CD4-positive, alpha-beta T cell treated with Interleukin-15 for 1 hour (primary cell): ENCODE measurements around the gene TAF5L.
"Not testable (repeated sequence)": the region's sequence is repeated elsewhere in the genome, so short reads cannot be mapped to it uniquely, and the experiment has no call there.

Source experiments
- DNase-seq: peaks from one replicate; pipeline ENCODE4 v3.0.0-alpha.2; 2020

TAF5L gene

DNA sequence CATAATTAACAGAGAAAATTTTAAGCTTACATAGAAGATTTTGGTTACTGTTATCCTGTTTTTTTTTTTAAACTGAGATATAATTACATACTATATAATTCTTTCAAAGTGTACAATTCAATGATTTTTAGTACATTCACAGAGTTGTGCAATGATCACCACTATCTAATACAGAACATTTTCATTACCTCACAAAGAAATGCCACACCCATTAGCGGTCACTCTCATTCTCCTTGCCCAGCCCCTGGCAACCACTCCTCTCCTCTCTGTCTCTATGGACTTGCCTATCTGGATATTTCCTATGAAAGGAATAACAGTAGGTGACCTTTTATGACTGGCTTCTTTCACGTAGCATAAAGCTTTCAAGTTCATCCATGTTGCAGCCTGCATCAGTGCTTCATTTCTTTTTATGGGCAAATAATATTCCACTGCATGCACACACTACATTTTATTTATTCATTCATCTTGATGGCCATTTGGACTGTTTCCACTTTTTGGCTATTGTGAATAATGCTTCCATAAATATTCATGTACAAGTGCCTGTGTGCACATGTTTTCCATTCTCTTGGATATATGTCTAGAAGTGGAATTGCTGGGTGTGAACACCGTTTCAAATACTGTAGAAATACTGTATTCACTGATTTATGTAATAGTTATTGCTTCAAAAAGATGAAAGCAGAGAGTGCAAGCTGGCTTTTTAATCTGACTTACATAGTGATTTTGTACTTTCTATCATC lies 26.5 kb downstream of the TAF5L start:
- DNase-seq, result no peak

DNA sequence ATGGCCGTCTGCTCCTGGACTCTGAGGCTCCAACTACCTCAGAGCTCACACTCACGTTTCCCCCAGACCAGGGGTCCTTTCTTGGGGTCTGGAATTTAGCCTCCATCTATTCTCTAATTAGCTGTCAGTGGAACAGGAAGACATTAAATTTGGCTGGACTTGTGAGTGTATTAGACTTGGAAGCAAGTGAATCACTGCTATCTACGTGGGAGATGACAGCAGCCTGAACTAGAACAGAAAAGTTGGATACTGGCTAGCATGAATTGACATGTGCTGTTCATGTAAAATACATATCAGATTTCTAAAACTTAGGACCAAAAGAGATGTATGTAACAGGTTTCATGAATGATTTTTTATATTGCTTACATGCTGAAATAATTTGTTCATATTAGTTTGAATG lies 28.0 kb downstream of the TAF5L start:
- DNase-seq, result no peak

DNA sequence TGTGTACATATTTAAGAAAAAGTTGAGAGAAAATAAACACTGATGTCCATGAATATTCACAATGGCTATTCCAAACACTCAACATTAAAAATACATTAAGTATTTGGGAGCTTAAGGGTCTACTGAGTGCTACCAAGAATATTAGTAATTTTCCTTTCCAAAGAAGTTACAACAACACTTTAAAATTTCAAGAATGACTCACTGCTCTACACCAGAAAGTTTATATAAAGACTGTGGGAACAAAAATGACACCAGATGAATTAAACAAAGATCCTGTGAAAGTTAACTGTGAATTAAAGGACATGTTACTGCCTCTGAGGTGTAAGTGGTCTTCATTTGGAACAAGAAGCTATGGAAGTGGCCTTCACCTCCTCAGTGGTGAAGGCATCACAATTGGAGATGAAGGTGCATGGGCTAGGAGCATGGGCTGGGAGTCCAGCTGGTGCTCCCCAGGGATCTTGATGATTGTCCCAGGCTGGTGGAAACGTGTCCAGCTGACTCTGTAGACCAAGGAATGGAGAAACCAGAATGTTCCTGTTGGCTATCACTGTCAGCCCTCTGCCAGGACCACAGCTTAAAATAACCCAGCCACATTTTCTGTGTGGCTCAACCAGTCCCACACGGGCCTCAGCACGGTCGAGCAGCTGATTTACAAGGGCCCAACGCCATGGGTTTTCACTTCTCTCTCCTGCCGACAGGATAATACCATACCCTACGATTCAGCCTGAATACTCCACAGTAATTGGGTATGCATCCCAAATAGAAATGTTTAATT lies 28.8 kb downstream of the TAF5L start:
- DNase-seq, result no peak

DNA sequence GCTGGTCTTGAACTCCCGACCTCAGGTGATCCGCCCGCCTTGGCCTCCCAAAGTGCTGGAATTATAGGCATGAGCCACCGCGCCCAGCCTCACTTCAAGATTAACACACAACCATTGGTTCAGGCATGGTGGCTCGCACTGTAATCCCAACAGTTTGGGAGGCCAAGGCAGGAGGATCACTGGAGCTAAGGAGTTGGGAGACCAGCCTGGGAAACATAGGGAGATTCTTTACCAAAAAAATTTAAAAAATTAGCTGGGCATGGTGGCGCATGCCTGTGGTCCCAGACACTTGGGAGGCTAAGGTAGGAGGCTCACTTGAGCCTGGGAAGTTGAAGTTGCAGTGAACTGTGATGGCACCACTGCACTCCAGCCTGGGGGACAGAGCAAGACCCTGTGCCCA lies 30.0 kb downstream of the TAF5L start:
- DNase-seq, result not testable (repeated sequence)

DNA sequence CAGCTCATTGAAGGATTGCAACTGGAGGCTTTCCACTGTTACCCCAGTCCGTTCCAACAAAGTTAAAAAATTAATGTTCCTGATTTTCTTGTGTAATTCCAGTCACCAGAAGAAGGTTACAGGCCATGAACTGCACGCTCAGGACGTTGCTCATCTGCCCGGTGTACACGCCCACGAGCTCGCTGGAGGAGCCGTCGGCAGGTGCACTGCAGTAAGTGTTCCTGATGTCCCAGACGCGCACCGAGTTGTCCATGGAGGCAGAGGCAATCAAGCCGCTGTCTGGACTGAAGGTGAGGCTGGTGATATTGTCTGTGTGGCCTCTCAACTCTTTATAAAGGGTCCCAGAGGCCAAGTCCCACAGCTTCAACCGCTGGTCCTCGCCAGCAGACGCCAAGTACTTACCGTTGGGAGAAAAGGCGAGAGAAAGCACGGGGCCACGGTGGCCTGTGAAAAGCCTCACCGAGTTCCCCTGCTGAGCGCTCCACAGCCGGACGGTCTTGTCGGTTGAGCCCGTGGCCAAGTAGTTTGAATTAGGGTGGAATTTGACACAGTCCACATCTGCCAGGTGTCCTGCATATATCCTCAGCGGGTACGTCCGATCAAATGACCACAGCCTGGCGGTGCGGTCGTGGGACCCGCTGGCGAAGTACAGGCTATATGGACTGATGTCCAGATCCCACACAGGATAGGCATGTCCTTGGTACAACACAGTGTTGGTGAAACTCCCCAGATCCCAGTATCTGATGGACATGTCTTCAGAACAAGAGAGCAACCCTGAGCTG lies 31.5 kb downstream of the TAF5L start:
- DNase-seq, result no peak

DNA sequence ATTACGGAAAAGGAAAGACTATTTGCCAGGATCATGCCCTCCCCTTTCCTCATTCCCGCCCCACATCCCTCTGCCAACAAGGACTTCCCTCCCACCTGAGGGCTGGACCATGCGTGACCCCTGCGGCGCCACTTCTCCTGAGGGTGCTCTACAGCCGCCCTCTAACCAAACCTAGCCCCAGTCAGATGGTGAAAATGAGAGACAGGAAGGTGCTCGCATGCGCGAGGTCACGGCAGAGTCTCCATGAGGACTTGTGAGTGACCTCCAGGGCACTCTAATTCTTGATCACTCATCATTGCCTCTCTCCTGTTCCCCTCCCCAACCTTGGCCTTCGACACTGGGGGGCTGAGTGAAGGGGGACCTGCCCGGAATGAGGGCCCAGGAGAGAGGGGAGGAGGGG lies 32.1 kb downstream of the TAF5L start:
- DNase-seq, result no peak

DNA sequence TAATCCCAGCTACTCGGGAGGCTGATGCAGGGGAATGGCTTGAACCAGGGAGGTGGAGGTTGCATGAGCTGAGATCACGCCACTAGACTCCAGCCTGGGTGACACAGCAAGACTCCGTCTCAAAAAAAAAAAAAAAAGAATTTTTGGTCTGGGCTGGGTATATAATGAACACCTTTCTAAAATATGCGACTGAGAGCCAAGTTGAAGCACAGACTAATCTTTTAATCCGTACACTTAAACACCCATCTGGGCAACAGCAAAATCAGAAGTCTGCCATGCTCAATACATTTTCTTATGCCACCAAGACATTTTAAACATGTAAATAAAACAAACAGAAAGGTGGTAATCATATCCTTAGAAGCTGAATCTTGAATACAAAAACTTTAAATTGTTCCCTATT lies 35.8 kb downstream of the TAF5L start:
- no peak for DNase-seq

DNA sequence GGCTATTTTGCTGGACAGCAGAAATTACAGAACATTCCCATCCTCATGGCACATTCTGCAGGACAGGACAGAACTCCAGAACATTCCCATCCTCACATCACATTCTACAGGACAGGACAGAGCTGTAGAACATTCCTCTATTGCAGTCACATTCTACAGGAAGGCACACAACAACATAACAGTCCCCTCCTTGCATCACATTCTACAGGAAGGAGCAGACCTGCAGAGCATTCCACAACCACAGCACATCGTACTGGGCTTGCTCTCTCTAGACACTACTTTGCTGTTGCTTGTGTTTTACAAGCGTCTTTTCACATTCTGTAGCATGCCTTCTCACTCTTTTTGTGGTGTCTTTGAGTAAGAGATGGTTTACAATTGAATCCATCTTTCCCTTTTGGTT lies 40.6 kb downstream of the TAF5L start:
- DNase-seq, result no peak

DNA sequence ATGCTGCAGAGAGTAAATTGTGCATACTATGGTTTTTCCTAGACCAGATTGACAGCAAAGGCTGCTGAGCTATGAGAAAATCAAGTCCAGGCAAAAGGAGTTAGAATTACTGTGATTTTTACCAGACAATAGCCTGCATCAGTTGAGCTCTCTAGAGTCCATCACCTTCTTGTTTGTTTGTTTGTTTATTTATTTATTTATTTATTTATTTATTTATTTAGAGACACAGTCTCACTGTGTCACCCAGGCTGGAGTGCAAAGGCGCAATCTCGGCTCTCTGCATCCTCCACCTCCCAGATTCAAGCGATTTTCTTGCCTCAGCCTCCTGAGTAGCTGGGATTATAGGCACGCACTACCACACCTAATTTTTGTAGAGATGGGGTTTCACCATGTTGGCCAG lies 43.2 kb downstream of the TAF5L start:
- no peak for DNase-seq

DNA sequence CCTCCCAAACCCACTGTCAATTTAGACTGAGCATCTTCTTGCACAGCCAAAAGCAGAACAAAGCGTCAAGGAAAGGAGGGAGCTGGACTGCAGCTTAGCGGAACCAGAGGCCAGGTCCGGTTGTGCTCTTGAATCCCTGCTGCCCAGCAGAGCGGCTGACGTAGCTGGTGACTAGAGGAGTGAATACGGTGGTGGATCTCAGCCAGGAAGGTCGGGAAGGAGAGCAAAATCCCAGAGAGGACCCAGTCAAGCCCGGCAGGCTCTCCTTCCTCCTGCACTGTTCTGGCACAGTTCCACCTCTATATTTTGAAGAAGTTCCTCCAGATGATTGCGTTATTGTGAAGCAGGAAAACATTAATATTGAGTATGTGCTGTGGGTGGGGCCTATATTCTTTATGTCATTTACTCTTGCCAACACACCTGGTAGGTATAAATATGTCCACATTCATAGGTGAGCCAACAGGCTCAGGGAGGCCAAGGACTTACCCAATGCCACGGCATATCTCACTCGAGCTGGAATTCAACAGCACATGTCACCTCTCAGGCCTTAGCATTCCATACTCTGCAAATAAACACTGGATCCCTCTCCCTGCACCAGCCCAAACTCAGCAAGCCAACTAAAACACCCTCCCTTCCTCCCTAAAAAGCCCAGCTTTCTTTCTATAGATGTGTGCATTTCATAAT lies 43.8 kb downstream of the TAF5L start:
- no peak for DNase-seq

DNA sequence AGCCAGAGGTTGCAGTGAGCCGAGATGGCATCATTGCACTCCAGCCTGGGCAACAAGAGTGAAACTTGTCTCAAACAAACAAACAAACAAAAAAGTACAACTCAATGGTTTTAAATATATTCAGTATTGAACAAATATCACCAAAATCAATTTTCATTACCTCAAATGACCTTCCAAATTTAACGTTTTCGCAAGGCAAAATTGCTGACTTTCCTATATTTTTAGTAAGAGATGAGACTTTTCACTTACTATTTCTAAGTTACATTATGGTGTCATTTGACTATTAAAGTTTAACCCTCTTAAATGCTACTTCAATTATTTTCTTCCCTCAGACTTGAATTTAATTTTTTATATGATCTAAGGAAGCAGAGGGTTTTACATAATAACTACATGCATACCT lies 44.4 kb downstream of the TAF5L start:
- no peak for DNase-seq

DNA sequence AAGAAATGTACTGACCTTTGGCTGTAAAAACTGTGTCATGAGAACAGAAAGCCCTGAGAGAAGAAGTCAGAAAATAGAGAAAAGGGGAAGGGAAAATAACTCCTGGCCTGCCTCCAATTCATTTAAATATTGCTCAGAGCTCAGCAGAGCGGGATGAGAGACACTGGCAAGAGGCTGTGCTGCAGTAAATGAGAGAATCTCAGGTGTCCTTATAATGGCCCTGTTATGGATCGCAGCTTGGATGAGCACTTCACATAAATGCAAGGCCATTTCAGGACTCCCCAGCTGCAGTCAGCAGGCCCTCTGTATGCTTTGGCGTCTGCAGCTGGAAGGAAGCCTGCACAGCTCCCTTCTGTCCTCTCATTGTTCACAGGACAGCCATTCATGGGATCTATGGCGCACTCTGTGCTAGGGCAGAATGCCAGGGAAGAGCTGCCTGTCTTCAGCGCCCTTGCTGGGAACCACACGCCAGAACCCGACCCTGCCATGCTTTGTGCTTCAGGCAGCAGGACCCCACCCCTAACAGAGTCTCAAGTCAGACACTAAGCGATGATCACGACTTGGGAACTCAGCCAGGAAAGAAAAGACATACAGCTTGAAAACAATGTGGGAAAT lies 46.8 kb downstream of the TAF5L start:
- no peak for DNase-seq

DNA sequence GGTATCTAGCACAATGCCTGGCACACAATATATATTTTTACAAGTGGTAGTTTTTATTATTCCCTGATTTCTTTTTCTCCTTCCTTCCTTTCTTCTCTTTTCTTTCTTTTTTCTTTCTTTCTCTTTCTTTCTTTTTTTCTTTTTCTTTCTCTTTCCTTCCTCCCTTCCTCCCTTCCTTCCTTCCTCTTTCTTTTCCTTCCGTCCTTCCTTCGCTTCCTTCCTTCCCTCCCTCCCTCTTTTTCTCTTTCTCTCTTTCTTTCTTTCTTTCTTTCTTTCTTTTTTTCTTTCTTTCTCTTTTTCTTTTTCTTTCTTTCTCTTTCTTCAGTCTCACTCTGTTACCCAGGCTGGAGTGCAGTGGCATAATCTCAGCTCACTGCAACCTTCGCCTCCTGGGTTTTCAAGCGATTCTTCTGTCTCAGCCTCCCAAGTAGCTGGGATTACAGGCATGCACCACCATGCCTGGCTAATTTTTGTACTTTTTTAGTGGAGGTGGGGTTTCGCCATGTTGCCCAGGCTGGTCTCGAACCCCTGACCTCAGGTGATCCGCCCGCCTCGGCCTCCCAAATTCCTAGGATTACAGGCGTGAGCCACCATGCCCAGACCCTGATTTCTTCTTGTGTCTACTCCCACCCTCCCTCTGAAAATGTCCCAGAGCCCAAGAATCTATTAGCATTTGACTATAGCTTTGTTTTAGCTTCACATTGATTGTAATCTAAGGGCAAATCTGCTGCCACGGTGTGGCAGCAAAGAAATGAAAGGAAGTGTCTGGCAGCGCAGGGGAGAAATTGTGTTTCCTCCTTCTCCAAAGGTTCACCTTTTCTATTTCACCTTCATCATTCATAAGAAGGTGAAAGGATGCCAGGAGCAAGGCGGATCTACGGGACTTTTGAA lies 47.5 kb downstream of the TAF5L start:
- no peak for DNase-seq

DNA sequence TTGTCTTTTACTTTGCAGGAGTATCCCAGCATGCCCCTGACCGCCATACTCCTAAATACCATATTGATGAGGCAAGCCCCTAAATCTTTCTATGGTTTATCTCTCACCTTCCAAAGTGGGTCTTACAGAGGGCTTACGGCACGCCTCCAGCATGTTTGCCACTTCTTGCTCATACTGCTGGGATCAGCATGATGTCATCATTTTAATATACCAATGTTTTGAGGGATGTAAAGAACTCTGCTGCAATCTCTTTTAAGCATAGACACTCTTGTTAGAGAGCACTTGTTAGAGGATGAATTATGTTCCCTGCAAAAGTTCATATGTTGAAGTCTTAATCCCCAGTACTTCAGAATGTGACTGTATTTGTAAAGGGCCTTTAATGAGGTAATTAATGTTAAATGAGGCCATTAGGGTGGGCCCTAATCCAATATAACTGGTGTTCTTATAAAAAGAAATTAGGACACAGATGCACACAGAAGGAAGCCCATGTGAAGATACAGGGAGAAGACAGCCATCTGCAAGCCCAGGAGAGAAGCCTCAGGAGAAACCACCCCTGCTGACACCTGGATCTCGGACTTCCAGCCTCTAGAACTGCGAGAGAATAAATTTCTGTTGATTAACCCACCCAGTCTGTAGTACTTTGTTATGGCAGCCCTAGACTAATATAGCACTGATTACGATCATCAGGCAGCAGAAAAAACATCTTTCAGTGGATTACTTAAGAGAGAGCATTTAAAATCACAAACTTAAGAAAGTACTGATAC lies 51.1 kb downstream of the TAF5L start:
- DNase-seq, result no peak

DNA sequence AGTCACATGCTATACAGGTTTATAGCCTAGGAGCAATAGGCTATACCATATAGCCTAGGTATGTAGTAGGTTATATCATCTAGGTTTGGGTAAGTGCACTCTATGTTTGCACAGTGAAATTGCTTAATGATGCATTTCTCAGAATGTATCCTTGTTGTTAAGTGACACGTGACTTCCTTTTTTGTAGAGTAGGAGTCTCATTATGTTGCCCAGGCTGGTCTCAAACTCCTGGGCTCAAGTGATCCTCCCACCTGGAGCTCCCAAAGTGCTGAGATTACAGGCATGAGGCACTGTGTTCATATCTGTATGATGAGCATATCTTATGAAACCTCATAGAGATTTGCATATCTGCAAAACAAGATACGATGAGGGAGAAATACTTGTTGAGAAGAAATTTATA lies 53.6 kb downstream of the TAF5L start:
- no peak for DNase-seq

DNA sequence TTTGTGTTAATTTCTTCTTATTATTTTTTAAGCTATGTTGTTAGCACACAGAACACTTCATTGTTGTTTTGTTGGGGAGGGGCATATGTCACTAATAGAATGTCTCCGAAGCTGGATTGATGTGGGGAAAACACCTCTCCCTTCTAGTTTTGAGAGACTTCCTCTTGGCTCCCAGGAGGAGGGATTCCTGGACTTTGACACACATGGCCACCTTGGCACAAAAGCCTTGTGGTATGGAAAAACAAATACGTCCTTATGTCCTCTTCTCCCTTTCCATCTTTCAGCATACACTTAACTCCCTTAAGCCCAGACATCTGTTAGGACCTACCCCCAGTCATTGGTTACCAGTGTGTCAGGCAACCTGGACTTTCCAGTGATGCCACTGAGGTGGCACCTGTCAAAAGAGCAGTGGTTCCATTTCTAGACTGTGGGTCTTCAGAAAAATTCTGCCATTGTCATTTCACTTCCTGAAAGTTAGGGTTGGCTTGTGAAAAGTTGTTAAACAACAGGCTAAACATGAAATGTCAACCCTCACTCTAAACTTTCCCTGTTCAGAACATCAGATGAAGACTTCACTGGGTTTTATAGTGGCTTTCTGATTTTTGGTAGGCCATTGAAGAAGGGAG lies 54.9 kb downstream of the TAF5L start:
- no peak for DNase-seq

DNA sequence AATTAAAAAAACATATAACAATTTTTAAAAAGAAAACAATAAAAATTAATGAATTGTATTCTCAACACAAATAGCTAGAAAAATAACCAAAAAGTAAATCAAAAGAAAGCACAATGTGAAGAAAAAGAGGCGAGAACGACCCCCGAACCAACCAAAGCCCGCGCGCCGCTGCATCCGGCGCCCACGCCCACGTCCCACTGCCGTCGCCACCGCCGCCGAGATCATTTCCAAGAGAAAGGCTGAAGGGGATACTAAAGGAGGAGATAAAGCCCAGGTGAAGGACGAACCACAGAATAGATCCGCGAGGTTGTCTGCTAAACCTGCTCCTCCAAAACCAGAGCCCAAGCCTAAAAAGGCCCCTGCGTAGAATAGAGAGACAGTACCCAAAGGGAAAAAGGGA lies 55.6 kb downstream of the TAF5L start:
- DNase-seq, result no peak

DNA sequence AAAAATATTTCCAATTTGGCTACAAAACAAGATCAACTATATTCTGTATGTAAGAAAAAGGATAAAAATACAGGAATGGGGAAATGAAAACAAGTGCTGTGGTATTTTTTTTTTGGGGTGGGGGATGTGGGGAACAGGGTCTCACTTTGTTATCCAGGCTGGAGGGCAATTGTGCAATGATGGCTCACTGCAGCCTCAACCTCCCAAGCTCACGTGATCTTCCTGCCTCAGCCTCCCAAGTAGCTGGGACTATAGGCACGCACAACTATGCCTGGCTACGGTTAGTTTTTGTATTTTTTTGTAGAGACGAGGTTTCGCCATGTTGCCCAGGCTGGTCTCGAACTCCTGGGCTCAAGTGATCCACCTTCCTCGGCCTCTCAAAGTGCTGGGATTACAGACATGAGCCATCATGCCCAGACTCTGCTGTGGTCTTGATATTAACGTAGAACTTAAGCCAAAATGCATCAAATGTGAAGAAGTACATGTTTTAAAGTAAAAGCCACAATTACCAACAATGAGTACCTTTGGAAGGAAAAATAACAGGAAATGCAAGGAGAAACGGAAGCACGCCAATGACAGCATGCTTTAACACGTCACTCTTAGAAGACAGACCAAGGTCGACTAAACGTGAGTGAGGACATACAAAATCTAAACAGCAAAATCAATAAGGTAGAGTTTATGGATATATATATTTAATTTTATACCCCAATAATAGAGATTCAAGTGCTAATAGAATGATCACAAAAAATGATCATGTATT lies 58.6 kb downstream of the TAF5L start:
- DNase-seq, result no peak

DNA sequence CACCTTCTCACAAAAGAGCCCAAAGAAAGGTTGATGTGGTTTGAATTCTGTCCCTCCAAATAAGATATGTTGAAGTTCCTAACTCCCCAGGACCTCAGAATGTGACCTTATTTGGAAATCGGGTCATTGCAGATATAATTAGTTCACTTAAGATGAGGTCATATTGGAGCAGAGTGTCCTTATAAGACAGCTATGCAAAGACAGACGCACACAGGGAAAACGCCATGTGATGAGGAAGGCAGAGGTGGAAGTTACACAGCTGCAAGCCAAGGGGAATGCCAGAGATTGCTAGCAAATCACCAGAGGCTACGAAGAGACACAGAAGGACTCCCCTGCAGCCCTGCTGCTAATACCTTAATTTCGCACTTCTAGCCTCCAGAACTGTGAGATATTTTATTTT lies 62.2 kb downstream of the TAF5L start:
- no peak for DNase-seq

DNA sequence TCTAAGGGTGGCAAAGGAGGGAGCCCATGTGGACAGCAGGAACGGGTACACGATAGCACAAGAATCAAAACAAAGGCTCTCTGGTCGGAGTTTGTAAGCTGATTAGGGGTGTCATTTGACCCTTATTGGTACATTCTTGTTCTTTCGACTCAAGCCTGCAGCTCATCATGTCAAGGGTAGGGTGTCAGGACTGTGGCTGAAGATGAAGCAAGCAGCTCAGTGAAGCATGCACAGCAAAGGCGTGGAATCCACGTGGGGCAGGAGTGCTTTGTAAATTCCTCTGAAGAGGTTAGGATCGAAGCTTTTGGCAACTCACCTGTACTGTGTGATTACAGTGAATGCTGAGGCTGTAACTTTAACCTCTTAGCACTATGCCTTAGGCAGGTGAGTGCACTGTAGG lies 62.7 kb downstream of the TAF5L start:
- no peak for DNase-seq
